ENCODE results near the gene ADGRV1.
"Not testable (repeated sequence)": the region's sequence is repeated elsewhere in the genome, so short reads cannot be mapped to it uniquely, and the experiment has no call there.

Gene ADGRV1

DNA sequence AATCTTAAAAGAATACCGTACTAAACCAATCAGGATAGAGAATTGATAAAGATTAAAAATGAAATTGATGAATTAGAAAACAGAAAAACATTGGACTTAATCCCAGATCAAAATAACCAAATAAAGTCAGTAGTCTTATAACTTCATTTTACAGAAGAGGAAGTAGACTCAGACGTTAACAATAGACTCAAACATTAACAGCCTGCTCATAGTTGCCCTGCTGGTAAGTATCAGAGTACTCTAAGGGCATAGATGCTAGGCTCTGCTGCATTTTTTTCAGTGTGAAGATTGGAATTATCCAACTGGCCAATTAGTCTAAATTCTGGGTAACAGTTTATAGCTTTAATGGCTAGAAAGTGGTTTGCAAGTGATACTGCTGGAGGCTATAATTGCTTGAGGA, 42.9 kb downstream of the ADGRV1 start:
- H3K27me3 ChIP-seq (ENCODE audit: low read depth, low read length): no peaks in the 10 kb centered on the region
- no peaks in the 10 kb centered on the region for H3K36me3 ChIP-seq (ENCODE audit: control insufficient read depth in 1 of 2, insufficient read depth in 2 of 2, low read length in 2 of 2)
- H3K4me3 ChIP-seq (ENCODE audit: low read depth in 1 of 2, low read length in 2 of 2): no peak overlapping the region
- no peak overlapping the region for H3K27ac ChIP-seq (ENCODE audit: low read length)
- no peaks in the 10 kb centered on the region for H3K4me1 ChIP-seq (ENCODE audit: control insufficient read depth in 1 of 2, insufficient read depth in 2 of 2, low read length in 2 of 2)
- H3K9me3 ChIP-seq (ENCODE audit: control insufficient read depth in 1 of 2, low read length in 2 of 2): no peaks in the 10 kb centered on the region

GRCh38 chr5:90602681-90603080, 44.1 kb downstream of the ADGRV1 start:
- Histone ChIP-seq H3K9me3 (ENCODE audit: control insufficient read depth in 1 of 2, low read length in 2 of 2) (no peaks in the 10 kb centered on the region), H3K36me3 (ENCODE audit: control insufficient read depth in 1 of 2, insufficient read depth in 2 of 2, low read length in 2 of 2) (no peaks in the 10 kb centered on the region), H3K27me3 (ENCODE audit: low read depth, low read length) (no peaks in the 10 kb centered on the region), H3K4me3 (ENCODE audit: low read depth in 1 of 2, low read length in 2 of 2) (no peak overlapping the region), H3K27ac (ENCODE audit: low read length) (no peak overlapping the region), H3K4me1 (ENCODE audit: control insufficient read depth in 1 of 2, insufficient read depth in 2 of 2, low read length in 2 of 2) (no peaks in the 10 kb centered on the region)

- H3K4me1 ChIP-seq (ENCODE audit: control insufficient read depth in 1 of 2, insufficient read depth in 2 of 2, low read length in 2 of 2): no peaks in the 10 kb centered on the region
- no peaks in the 10 kb centered on the region for H3K9me3 ChIP-seq (ENCODE audit: control insufficient read depth in 1 of 2, low read length in 2 of 2)
- H3K27me3 ChIP-seq (ENCODE audit: low read depth, low read length): no peaks in the 10 kb centered on the region
- no peak overlapping the region for H3K27ac ChIP-seq (ENCODE audit: low read length)
- no peak overlapping the region for H3K4me3 ChIP-seq (ENCODE audit: low read depth in 1 of 2, low read length in 2 of 2)
- no peaks in the 10 kb centered on the region for H3K36me3 ChIP-seq (ENCODE audit: control insufficient read depth in 1 of 2, insufficient read depth in 2 of 2, low read length in 2 of 2)
Observed at GRCh38 chr5:90606539-90606938, 47.9 kb downstream of the ADGRV1 start.

DNA sequence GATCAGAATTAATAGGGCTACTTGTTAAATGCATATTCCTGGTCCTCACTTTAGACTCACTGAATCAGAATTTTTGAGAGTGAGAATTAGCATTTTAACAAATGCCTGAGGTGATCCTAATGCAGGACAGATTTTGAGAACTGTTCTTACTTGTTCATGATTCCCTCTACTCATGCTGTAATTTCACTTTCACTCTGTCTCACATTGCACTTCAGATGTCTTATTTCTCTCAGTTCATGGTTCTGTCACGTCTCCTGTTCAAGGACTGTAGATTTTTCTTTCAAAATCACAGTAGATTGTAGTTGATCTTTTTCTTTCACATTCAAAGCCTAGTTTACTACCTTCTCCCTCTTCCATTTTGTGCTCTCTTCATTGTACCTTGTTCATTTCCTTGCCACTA, 54.3 kb downstream of the ADGRV1 start:
- H3K27me3 ChIP-seq (ENCODE audit: low read depth, low read length): no peaks in the 10 kb centered on the region
- H3K4me3 ChIP-seq (ENCODE audit: low read depth in 1 of 2, low read length in 2 of 2): no peak overlapping the region
- H3K27ac ChIP-seq (ENCODE audit: low read length): no peak overlapping the region
- H3K9me3 ChIP-seq (ENCODE audit: control insufficient read depth in 1 of 2, low read length in 2 of 2): no peaks in the 10 kb centered on the region
- H3K4me1 ChIP-seq (ENCODE audit: control insufficient read depth in 1 of 2, insufficient read depth in 2 of 2, low read length in 2 of 2): no peaks in the 10 kb centered on the region
- H3K36me3 ChIP-seq (ENCODE audit: control insufficient read depth in 1 of 2, insufficient read depth in 2 of 2, low read length in 2 of 2): no peaks in the 10 kb centered on the region

GRCh38 chr5:90613459-90613858, 54.9 kb downstream of the ADGRV1 start:
- Histone ChIP-seq H3K27me3 (ENCODE audit: low read depth, low read length) (no peaks in the 10 kb centered on the region), H3K4me1 (ENCODE audit: control insufficient read depth in 1 of 2, insufficient read depth in 2 of 2, low read length in 2 of 2) (no peaks in the 10 kb centered on the region), H3K9me3 (ENCODE audit: control insufficient read depth in 1 of 2, low read length in 2 of 2) (no peaks in the 10 kb centered on the region), H3K27ac (ENCODE audit: low read length) (no peak overlapping the region), H3K36me3 (ENCODE audit: control insufficient read depth in 1 of 2, insufficient read depth in 2 of 2, low read length in 2 of 2) (no peaks in the 10 kb centered on the region), H3K4me3 (ENCODE audit: low read depth in 1 of 2, low read length in 2 of 2) (no peak overlapping the region)

GRCh38 chr5:90613918-90614504, 55.4 kb downstream of the ADGRV1 start:
- H3K9me3 ChIP-seq (ENCODE audit: control insufficient read depth in 1 of 2, low read length in 2 of 2): no peaks in the 10 kb centered on the region
- H3K36me3 ChIP-seq (ENCODE audit: control insufficient read depth in 1 of 2, insufficient read depth in 2 of 2, low read length in 2 of 2): no peaks in the 10 kb centered on the region
- no peaks in the 10 kb centered on the region for H3K27me3 ChIP-seq (ENCODE audit: low read depth, low read length)
- H3K4me1 ChIP-seq (ENCODE audit: control insufficient read depth in 1 of 2, insufficient read depth in 2 of 2, low read length in 2 of 2): no peaks in the 10 kb centered on the region
- H3K27ac ChIP-seq (ENCODE audit: low read length): no peak overlapping the region
- H3K4me3 ChIP-seq (ENCODE audit: low read depth in 1 of 2, low read length in 2 of 2): no peak overlapping the region

GRCh38 chr5:90615355-90615754, 56.8 kb downstream of the ADGRV1 start:
- no peak overlapping the region for H3K27ac ChIP-seq (ENCODE audit: low read length)
- H3K4me1 ChIP-seq (ENCODE audit: control insufficient read depth in 1 of 2, insufficient read depth in 2 of 2, low read length in 2 of 2): no peaks in the 10 kb centered on the region
- H3K9me3 ChIP-seq (ENCODE audit: control insufficient read depth in 1 of 2, low read length in 2 of 2): no peaks in the 10 kb centered on the region
- no peaks in the 10 kb centered on the region for H3K36me3 ChIP-seq (ENCODE audit: control insufficient read depth in 1 of 2, insufficient read depth in 2 of 2, low read length in 2 of 2)
- no peaks in the 10 kb centered on the region for H3K27me3 ChIP-seq (ENCODE audit: low read depth, low read length)
- no peak overlapping the region for H3K4me3 ChIP-seq (ENCODE audit: low read depth in 1 of 2, low read length in 2 of 2)

- Histone ChIP-seq H3K27me3 (ENCODE audit: low read depth, low read length) (no peaks in the 10 kb centered on the region), H3K4me1 (ENCODE audit: control insufficient read depth in 1 of 2, insufficient read depth in 2 of 2, low read length in 2 of 2) (no peaks in the 10 kb centered on the region), H3K27ac (ENCODE audit: low read length) (no peak overlapping the region), H3K4me3 (ENCODE audit: low read depth in 1 of 2, low read length in 2 of 2) (no peak overlapping the region), H3K36me3 (ENCODE audit: control insufficient read depth in 1 of 2, insufficient read depth in 2 of 2, low read length in 2 of 2) (no peaks in the 10 kb centered on the region), H3K9me3 (ENCODE audit: control insufficient read depth in 1 of 2, low read length in 2 of 2) (no peaks in the 10 kb centered on the region)
Observed at GRCh38 chr5:90618071-90618470, 59.5 kb downstream of the ADGRV1 start.

- H3K27ac ChIP-seq (ENCODE audit: low read length); H3K36me3 ChIP-seq (ENCODE audit: control insufficient read depth in 1 of 2, insufficient read depth in 2 of 2, low read length in 2 of 2); H3K9me3 ChIP-seq (ENCODE audit: control insufficient read depth in 1 of 2, low read length in 2 of 2): not testable (repeated sequence)
Observed at GRCh38 chr5:90619762-90620161, 61.2 kb downstream of the ADGRV1 start.

DNA sequence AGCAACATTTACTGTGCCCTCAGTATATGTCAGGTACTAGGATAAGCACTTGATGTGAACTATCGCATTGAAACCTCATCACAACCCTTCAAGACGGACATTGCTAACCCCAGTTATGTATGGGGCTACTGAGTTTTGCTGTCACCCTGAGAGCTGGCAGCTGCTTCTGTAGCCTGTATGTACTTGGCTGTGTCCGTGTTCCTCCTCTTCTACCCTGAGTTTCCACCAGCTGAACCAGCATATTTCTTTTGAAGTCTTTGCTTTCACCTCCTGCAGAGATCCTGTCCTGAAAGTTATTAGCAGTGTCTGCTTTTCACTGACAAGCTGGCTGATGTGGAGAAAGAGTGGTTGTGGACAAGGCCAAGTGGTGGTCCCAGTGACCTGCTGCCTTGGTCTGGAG, 63.3 kb downstream of the ADGRV1 start:
- Histone ChIP-seq H3K36me3 (ENCODE audit: control insufficient read depth in 1 of 2, insufficient read depth in 2 of 2, low read length in 2 of 2) (no peaks in the 10 kb centered on the region), H3K27me3 (ENCODE audit: low read depth, low read length) (no peaks in the 10 kb centered on the region), H3K9me3 (ENCODE audit: control insufficient read depth in 1 of 2, low read length in 2 of 2) (no peaks in the 10 kb centered on the region), H3K4me3 (ENCODE audit: low read depth in 1 of 2, low read length in 2 of 2) (no peak overlapping the region), H3K27ac (ENCODE audit: low read length) (no peak overlapping the region), H3K4me1 (ENCODE audit: control insufficient read depth in 1 of 2, insufficient read depth in 2 of 2, low read length in 2 of 2) (no peaks in the 10 kb centered on the region)

More at GRCh38 chr5:90619762-90620161, 61.2 kb downstream of the ADGRV1 start:
- not testable (repeated sequence) for H3K4me1 ChIP-seq (ENCODE audit: control insufficient read depth in 1 of 2, insufficient read depth in 2 of 2, low read length in 2 of 2); H3K4me3 ChIP-seq (ENCODE audit: low read depth in 1 of 2, low read length in 2 of 2); H3K27me3 ChIP-seq (ENCODE audit: low read depth, low read length)

GRCh38 chr5:90626493-90626892, 67.9 kb downstream of the ADGRV1 start:
- Histone ChIP-seq H3K9me3 (ENCODE audit: control insufficient read depth in 1 of 2, low read length in 2 of 2) (no peaks in the 10 kb centered on the region), H3K27ac (ENCODE audit: low read length) (no peak overlapping the region), H3K27me3 (ENCODE audit: low read depth, low read length) (no peaks in the 10 kb centered on the region), H3K4me1 (ENCODE audit: control insufficient read depth in 1 of 2, insufficient read depth in 2 of 2, low read length in 2 of 2) (no peaks in the 10 kb centered on the region), H3K36me3 (ENCODE audit: control insufficient read depth in 1 of 2, insufficient read depth in 2 of 2, low read length in 2 of 2) (no peaks in the 10 kb centered on the region), H3K4me3 (ENCODE audit: low read depth in 1 of 2, low read length in 2 of 2) (no peak overlapping the region)

- Histone ChIP-seq H3K27me3 (ENCODE audit: low read depth, low read length) (no peaks in the 10 kb centered on the region), H3K4me3 (ENCODE audit: low read depth in 1 of 2, low read length in 2 of 2) (no peak overlapping the region), H3K4me1 (ENCODE audit: control insufficient read depth in 1 of 2, insufficient read depth in 2 of 2, low read length in 2 of 2) (no peaks in the 10 kb centered on the region), H3K27ac (ENCODE audit: low read length) (no peak overlapping the region), H3K9me3 (ENCODE audit: control insufficient read depth in 1 of 2, low read length in 2 of 2) (no peaks in the 10 kb centered on the region), H3K36me3 (ENCODE audit: control insufficient read depth in 1 of 2, insufficient read depth in 2 of 2, low read length in 2 of 2) (no peaks in the 10 kb centered on the region)
Observed at GRCh38 chr5:90628492-90628891, 69.9 kb downstream of the ADGRV1 start.
